Nephron progenitor cell (in vitro differentiated cells): ENCODE data around the gene KIF26B.

Source experiments
- DNase-seq: peaks from one replicate; pipeline ENCODE4 v3.0.0; 2021
- H3K27ac Mint-ChIP-seq: 2 replicates; pipeline ENCODE4 v1.8.0; 2021; ENCODE audit warnings: mild to moderate bottlenecking, moderate library complexity, mixed read lengths
- H3K27me3 Mint-ChIP-seq: 2 replicates; pipeline ENCODE4 v1.8.0; 2021; ENCODE audit warnings: mild to moderate bottlenecking, low read depth, mixed read lengths; ENCODE audit not compliant: poor library complexity
- H3K36me3 Mint-ChIP-seq: 2 replicates; pipeline ENCODE4 v1.8.0; 2021; ENCODE audit warnings: low read depth, mixed read lengths
- H3K4me1 Mint-ChIP-seq: 2 replicates; pipeline ENCODE4 v1.8.0; 2021; ENCODE audit warnings: mixed read lengths
- H3K4me3 Mint-ChIP-seq: 2 replicates; pipeline ENCODE4 v1.8.0; 2021; ENCODE audit warnings: mild to moderate bottlenecking, moderate library complexity, mixed read lengths
- H3K9me3 Mint-ChIP-seq: 2 replicates; pipeline ENCODE4 v1.8.0; 2021; ENCODE audit warnings: mild to moderate bottlenecking, moderate library complexity, mixed read lengths
- CTCF ChIP-seq: fragments of 200-600 bp; sonication (generic); IDR thresholded peaks from 2 replicates; pipeline ENCODE4 v1.5.0; 2021; ENCODE audit warnings: antibody characterized with exemption

KIF26B gene

GRCh38 chr1:245589316-245589715 is 434.5 kb downstream of the KIF26B start:
- TF ChIP-seq CTCF: no peak
- Mint-ChIP-seq H3K27ac (peak overlapping the region; percentile 26), H3K36me3 (peaks cover 30% of the 10 kb centered on the region), H3K27me3 (no peaks in the 10 kb centered on the region), H3K4me3 (no peak overlapping the region), H3K4me1 (peaks cover 75% of the 10 kb centered on the region), H3K9me3 (peaks cover 8% of the 10 kb centered on the region)
- no peak for DNase-seq

GRCh38 chr1:245589906-245590305 is 435.1 kb downstream of the KIF26B start:
- no peak for DNase-seq
- no peak overlapping the region for H3K4me3 Mint-ChIP-seq
- peaks cover 69% of the 10 kb centered on the region for H3K4me1 Mint-ChIP-seq
- peak overlapping the region; percentile 26 for H3K27ac Mint-ChIP-seq
- peaks cover 14% of the 10 kb centered on the region for H3K9me3 Mint-ChIP-seq
- H3K27me3 Mint-ChIP-seq: no peaks in the 10 kb centered on the region
- no peak for TF ChIP-seq CTCF
- H3K36me3 Mint-ChIP-seq: peaks cover 34% of the 10 kb centered on the region

DNA sequence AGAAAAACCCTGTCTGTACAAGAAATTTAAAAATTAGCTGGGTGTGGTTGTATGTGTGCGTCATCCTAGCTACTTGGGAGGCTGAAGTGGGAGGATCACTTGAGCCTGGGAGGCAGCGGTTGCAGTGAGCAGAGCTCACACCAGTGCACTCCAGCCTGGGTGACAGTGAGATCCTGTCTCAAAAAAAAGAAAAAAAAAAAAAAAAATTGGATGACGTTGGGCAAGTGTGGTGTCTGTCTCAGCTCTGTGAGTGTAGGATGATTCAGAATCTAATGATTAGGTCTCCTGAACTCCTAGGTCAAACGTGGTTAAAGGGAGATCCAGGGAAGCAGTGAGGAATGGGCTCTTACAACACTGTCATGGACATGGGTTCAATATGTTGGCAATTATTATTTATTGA is 435.9 kb downstream of the KIF26B start:
- no peak overlapping the region for H3K4me3 Mint-ChIP-seq
- H3K27ac Mint-ChIP-seq: peak overlapping the region; percentile 64

DNA sequence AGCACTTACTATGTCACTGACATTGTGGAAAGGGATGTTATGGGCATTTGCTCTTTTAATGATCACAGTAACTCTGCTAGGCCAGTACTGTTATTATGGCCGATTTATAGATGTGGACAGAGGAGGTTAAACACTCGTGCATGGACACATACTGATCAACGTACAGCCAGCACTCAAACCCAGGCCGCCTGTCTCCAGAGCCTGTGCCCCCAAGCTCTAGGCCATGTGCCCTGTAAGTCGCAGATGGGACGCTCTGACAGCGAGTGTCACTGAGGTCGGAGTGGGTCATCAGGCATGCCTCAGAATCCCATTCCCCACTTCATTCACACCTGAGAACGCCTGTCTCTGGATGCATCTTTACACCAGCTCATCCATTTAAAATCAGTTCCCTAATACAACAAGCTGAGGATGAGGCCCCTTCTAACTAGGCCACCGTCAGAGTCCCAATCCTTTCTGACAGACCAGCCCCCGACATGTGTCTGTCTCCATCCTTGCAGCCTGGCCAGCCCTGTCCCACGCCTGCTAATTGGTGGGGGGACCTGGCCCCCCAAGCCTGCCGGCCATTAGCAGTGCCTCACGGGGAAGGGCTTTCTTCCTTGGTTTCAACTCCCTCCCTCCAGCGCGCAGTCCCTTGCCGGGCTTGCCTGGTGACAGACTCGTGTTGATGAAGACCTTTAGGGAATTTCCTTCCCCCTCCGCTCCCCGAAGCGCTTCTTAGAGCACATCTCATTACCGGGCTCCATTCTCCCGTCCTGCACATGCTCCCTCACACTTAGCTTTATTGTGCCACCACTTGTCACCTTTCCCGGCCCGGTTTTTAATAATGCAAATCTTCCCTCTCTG is 436.8 kb downstream of the KIF26B start:
- peaks cover 54% of the 10 kb centered on the region for H3K4me1 Mint-ChIP-seq
- H3K27ac Mint-ChIP-seq: peak overlapping the region; percentile 59

More for the DNA sequence above, 435.9 kb downstream of the KIF26B start:
- H3K36me3 Mint-ChIP-seq: peaks cover 42% of the 10 kb centered on the region
- H3K27me3 Mint-ChIP-seq: no peaks in the 10 kb centered on the region
- peaks cover 22% of the 10 kb centered on the region for H3K9me3 Mint-ChIP-seq
- DNase-seq: no peak
- TF ChIP-seq CTCF: no peak
- peaks cover 61% of the 10 kb centered on the region for H3K4me1 Mint-ChIP-seq

DNA sequence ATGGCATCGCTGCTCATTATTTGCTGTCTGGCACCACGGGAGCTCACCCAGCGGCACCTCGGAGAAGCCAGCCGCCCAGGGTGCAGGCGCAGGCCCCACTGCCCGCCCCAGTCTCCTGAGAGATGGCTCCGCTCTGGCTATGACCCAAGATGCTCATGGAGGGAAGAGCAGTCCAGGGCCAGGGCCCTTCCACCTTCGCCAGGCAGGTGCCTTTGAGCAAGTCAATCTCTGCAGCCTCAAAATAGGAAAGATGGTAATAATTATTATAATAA is 437.3 kb downstream of the KIF26B start:
- Mint-ChIP-seq H3K9me3 (peaks cover 34% of the 10 kb centered on the region), H3K27ac (peak overlapping the region; percentile 23), H3K36me3 (peaks cover 46% of the 10 kb centered on the region), H3K27me3 (no peaks in the 10 kb centered on the region), H3K4me3 (no peak overlapping the region), H3K4me1 (peaks cover 50% of the 10 kb centered on the region)
- DNase-seq: no peak
- TF ChIP-seq CTCF: no peak

More for the DNA sequence above, 436.8 kb downstream of the KIF26B start:
- Mint-ChIP-seq H3K36me3 (peaks cover 49% of the 10 kb centered on the region), H3K27me3 (no peaks in the 10 kb centered on the region), H3K4me3 (no peak overlapping the region), H3K9me3 (peaks cover 29% of the 10 kb centered on the region)
- no peak for DNase-seq
- TF ChIP-seq CTCF: no peak
